ENCODE data around the gene NME3. TPM values are rescaled to one million over a fixed set of nuclear protein-coding genes. Genes with fewer than 3 reads are reported as not detected.

Gene NME3
- total and polyA plus RNA-seq, 2 of the 13 experiments (the other 11 are each of a cell fraction or from before 2014, with no cell fraction given): 10.4 to 15.9 TPM

DNA sequence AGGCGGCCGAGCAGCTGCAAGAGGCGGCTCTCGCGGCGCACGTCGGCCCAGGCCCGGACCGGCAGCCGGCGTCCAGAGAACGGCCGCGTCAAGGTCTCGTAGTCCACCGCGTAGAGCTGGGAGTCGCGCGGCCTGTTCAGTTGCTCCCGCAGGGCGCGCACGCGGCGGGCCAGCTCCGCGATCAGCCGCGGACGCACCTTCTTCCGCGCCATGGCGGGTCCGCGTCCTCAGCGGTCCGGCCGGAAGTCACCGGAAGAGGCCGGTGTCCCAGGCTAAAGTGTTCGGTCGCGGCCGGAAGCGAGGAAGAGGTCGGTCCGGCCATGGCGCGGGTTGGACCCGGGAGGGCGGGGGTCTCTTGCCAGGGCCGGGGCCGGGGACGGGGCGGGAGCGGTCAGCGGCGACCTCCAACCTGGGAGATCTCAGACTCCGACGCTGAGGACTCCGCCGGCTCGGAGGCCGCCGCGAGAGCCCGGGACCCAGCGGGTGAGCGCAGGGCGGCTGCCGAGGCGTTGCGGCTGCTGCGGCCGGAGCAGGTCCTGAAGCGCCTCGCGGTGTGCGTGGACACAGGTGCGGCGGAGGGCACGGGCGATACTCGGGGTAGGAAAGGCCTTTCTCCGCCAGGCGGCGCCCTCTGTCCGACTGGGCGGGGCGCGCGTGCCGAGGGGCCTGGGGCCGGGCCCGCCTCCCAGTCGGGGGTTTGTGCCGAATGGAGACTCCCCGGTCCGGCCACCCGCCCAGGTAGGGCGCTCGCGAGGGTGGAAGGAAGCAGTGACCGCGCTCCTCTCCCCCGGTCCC lies 1.8 kb upstream of the NME3 start, which contains the start of gene MRPS34 (continued):
- TF ChIP-seq, protein P1, sequence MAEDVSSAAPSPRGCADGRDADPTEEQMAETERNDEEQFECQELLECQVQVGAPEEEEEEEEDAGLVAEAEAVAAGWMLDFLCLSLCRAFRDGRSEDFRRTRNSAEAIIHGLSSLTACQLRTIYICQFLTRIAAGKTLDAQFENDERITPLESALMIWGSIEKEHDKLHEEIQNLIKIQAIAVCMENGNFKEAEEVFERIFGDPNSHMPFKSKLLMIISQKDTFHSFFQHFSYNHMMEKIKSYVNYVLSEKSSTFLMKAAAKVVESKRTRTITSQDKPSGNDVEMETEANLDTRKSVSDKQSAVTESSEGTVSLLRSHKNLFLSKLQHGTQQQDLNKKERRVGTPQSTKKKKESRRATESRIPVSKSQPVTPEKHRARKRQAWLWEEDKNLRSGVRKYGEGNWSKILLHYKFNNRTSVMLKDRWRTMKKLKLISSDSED (CRISPR knock-in tag; IDR thresholded peaks at IDR 0.05): no peak
- TF ChIP-seq AHDC1 (CRISPR knock-in tag; IDR thresholded peaks at IDR 0.05; ENCODE audit: borderline replicate concordance) (no peak), NAIF1 (CRISPR knock-in tag; IDR thresholded peaks at IDR 0.05; ENCODE audit: borderline replicate concordance) (no peak), MYNN (CRISPR knock-in tag; IDR thresholded peaks at IDR 0.05; ENCODE audit: low read depth) (peak; percentile 24; the same call in 1 of the 2 replicates), ZNF792 (CRISPR knock-in tag; IDR thresholded peaks at IDR 0.05) (peak; percentile 74), IKZF1 (IDR thresholded peaks at IDR 0.05) (no peak), CBX2 (IDR thresholded peaks at IDR 0.05; ENCODE audit: low read depth, low read length) (no peak), CBX2 (CRISPR knock-in tag; IDR thresholded peaks at IDR 0.05; ENCODE audit: low read depth) (no peak), KLF12 (CRISPR knock-in tag; IDR thresholded peaks at IDR 0.05; ENCODE audit: borderline replicate concordance) (peak; percentile 94), ARHGAP35 (CRISPR knock-in tag; IDR thresholded peaks at IDR 0.05; ENCODE audit: borderline replicate concordance) (no peak), CCAR2 (optimal IDR thresholded peaks at IDR 0.05; ENCODE audit: low read depth, low read length) (no peak), CHD4 (IDR thresholded peaks at IDR 0.05; ENCODE audit: borderline replicate concordance, low read length) (no peak), NBN (conservative IDR thresholded peaks at IDR 0.05) (no peak)
- TF ChIP-seq, protein P2, sequence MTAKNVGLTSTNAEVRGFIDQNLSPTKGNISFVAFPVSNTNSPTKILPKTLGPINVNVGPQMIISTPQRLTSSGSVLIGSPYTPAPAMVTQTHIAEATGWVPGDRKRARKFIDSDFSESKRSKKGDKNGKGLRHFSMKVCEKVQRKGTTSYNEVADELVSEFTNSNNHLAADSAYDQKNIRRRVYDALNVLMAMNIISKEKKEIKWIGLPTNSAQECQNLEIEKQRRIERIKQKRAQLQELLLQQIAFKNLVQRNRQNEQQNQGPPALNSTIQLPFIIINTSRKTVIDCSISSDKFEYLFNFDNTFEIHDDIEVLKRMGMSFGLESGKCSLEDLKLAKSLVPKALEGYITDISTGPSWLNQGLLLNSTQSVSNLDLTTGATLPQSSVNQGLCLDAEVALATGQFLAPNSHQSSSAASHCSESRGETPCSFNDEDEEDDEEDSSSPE (CRISPR knock-in tag; IDR thresholded peaks at IDR 0.05): peak; percentile 81; the same call in 1 of the 2 replicates
- TF ChIP-seq, protein P3, sequence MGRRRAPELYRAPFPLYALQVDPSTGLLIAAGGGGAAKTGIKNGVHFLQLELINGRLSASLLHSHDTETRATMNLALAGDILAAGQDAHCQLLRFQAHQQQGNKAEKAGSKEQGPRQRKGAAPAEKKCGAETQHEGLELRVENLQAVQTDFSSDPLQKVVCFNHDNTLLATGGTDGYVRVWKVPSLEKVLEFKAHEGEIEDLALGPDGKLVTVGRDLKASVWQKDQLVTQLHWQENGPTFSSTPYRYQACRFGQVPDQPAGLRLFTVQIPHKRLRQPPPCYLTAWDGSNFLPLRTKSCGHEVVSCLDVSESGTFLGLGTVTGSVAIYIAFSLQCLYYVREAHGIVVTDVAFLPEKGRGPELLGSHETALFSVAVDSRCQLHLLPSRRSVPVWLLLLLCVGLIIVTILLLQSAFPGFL (CRISPR knock-in tag; IDR thresholded peaks at IDR 0.05): no peak

Measured in HepG2 (cell line).